HT1080 (cell line): ENCODE results near the gene SPATA31D4. TPM values are rescaled to one million over a fixed set of nuclear protein-coding genes. Genes with fewer than 3 reads are reported as not detected.

ENCODE experiments used
- DNase-seq: peaks from one replicate; pipeline ENCODE4 v3.0.0-alpha.2; 2015; ENCODE audit warnings: low read depth
- small RNA-seq: library from RNA; depleted of rRNA; stranded (forward); fragments of <200 nt; gene quantifications from one replicate; pipeline ENCODE3, GENCODE V24; 2014
- total RNA-seq: library from RNA; depleted of rRNA; stranded (reverse); fragments of >200 nt; shearing (Covaris generic); gene quantifications from 2 replicates; pipeline ENCODE4 v1.2.3, GENCODE V29; 2014; rRNA removed

SPATA31D4 gene
- total RNA-seq, 1 experiment from 2014 or later: not detected

DNA sequence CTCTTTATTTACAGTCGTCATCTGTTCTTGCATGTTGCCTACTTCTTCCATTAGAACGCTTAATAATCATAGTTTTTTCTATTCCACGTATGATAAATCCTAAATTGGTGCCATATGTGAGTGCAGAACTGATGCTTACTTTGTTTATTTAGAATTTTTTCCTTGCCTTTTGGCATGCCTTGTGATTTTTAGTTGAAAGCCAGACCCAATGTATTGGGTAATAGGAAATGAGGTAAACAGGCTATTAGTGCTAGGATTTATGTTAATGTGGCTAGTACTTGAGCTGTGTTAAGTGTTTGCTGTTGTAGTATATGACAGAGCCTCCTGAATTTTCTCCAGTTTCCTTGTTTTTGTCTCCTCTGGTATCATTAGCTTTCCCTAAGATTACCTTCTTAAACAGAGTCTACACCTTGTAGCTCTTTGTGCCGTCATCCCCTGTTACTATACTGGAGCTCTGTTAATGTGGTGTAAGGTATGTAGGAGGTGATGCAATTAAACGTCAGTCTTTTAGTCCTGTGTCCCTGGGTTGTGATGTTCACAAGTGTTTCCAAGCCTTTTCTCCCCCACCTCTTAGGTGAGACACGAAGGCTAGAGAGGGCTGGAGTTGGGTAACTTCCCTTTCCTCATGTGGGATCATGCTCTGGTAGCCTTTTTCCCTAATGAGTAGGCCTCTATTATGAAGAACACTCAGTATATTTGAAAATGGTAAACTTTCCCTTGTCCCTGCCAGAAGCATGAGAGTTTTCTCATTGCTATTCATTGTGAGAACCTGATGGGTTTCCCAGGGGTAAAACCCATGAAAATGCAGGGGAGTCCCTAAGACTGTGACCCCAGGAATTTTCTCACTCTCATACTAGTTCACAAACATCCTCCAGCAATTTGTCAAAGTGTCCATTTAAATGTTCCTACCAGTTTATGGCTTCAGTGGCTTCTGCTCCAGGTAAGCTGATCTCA lies 36.3 kb downstream of the SPATA31D4 start:
- no peak for DNase-seq

DNA sequence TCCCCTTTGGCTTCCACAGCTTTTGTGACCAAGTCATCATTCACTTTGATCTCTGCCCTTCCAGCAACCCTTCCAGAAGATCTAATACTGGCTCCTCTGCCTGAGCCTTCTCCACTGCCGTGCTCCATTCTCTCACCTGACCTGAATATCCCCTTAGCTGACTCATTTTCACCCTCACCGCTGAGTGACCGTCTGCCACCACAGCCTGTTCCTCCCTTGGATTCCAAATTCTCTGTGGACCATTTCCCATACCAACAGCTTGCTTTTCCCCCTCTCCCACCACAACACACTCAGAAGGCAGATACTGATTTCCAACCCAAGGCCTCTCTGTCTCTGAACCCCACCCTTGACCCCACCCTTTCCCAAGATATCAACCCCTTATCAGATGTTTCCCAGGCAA lies 39.8 kb downstream of the SPATA31D4 start:
- no peak for DNase-seq

DNA sequence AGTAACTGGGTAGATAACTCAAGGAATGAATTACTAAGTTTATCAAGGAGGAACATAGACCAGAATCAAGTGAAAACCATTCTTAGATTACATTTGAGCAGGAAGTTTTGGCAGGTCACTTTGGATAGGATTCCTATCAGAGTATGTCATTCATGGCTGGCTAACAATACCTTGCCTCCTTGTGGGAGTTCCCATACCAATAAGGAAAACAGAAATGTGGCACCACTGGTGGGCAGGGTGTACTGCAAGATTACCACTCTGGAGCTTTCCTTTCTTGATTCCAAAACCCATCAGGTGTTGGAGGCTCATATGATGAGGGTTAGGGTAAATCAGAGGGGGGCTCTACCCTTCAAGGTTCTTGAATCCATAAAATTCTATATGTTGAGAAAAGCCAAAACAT lies 41.7 kb downstream of the SPATA31D4 start:
- peak; percentile 41 for DNase-seq

DNA sequence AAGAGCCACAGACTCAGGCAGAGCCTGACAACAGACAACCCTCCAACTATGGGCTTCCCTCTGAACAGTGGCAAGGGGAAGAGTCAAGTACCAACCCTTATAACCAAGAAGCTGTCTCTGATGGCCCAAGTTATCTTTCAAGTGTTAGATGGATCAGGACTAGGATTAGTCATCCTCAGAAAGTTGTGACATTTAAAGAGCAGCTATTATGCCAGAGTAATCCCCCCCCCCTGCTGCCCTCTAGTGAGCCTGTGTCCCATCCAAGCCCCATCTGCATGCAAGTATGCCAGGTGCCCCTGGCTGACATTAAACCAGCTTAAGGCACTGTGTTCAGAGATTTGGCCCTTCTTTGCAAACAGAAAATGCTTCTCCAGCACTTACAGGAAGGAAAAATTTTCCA lies 43.5 kb downstream of the SPATA31D4 start:
- DNase-seq: no peak

DNA sequence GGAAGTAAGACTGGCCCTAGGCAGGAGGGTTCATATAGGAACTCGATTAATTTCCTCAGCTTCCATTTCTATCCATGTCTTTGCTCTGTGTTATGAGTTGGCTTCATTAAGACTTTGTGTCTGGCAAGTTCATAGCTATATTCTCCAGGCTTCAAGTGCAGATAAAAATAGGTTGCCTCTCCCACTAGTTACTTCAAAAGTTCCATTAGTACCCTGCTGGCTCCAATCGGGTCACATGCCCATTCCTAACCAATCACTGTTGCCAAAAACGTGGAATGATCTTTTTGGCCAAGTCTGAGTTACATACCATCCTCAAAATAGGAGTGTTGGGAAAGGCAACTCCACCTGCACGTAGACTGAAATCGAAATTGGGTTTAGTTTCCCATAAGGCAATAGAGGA lies 46.5 kb downstream of the SPATA31D4 start:
- DNase-seq: no peak

DNA sequence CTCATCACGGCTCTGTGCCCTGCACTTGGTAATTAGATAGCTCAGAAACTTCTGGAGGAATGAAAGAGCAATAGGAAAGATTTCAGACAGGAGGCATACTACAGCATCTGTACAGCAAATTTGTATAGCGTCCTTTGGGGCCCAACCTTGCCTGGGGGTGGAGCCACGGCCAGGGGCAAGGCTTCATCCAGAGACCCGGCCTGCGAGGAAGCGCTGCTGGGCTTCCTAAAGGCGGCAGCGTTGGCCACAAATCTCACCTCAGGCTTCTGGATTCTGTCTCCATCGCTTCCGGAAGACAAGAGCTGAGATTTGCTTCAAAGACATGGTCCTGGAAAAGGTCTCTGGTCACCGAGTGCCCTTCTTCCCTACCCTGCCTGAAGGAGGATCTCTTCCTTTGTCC lies 48.1 kb downstream of the SPATA31D4 start:
- no peak for DNase-seq

DNA sequence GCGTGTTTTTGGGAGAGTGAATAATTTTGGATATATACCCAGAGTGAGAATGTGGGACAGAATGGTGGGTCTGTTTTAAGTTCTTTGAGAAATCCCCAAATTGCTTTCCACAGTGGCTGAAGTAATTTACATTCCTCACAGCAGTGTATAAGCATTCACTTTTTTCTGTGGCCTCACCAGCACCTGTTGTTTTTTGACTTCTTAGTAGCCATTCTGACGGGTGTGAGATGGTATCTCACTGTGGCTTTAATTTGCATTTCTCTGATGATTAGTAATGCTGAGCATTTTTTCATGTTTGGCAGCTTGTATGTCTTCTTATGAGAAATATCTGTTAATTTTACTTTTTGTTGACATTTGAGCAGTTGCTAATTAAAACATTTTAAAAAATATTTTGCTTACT lies 51.0 kb downstream of the SPATA31D4 start:
- no peak for DNase-seq

DNA sequence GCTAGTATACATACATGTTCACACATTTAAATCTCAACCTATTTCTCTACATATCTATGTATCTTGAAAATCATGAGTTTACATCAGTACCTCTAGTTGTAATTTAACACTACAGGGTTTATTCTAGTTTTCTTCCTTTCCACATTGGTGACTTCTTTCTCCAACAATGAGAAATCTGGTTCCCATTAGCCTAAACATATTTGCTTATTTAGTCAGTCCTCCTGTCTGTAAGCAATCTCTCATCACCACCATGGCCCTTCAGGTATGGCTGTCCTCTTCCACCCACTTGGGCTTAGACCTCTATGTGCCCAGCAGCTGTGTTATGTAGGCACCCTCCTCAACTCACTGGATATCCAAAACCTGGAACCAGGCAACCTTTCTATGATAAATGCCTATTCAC lies 52.3 kb downstream of the SPATA31D4 start:
- no peak for DNase-seq

DNA sequence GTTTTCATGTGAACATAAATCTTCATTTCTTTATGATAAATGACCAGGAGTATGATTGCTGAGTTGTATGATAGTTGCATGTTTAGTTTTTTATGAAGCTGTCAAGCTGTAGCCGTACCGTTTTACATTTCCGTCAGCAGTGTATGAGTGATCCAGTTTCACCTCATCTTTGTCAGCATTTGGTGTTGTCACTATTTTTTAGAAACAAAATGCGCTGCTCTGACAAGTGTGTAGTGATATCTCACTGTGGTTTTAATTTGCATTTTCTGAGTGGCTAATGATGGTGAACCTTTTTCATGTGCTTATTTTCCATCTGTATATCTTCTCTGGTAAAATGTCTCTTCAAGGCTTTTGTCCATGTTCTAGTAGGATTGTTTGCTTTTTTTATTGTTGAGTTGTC lies 53.7 kb downstream of the SPATA31D4 start:
- no peak for DNase-seq

Small RNA genes within 50 kb of the gene (small RNA-seq; reads per million reads assigned to genes)
- gene RF00189 (0.77 reads per million, percentile 68 among the genes with 10 or more reads in this experiment), gene RNA5SP287 (not detected)

Other genes with a start within 250 kb of the SPATA31D4 start
- 34.3 and 53.7 TPM in 2 replicates for gene TLE1, start 238.9 kb upstream of the SPATA31D4 start, total RNA-seq
- 0.07 TPM in 1 of 2 replicates, not detected in the other for gene SPATA31D3, start 15.1 kb downstream of the SPATA31D4 start, total RNA-seq
- not detected in 2 replicates for gene SPATA31D1, start 60.3 kb downstream of the SPATA31D4 start, total RNA-seq